Prostate gland (tissue), 2 donors: ENCODE results near the gene CDC25A. TPM values are rescaled to one million over a fixed set of nuclear protein-coding genes. Genes with fewer than 3 reads are reported as not detected.
"Not testable (repeated sequence)": the region's sequence is repeated elsewhere in the genome, so short reads cannot be mapped to it uniquely, and the experiment has no call there.

Experiments used
- DNase-seq: peaks from one replicate; pipeline ENCODE4 v3.0.0-alpha.2; 2019; ENCODE audit warnings: low spot score
- H3K27ac ChIP-seq, 2 donors: fragments of 200-600 bp; sonication (generic); 2 replicates each; pipeline ENCODE4 v1.5.1; 2017 to 2019
- H3K27me3 ChIP-seq: fragments of 200-600 bp; sonication (generic); replicated peaks from 2 replicates; pipeline ENCODE4 v1.5.1; 2019; ENCODE audit not compliant: insufficient read depth
- H3K36me3 ChIP-seq, 2 donors: fragments of 200-600 bp; sonication (generic); 1 replicate in 1 of 2; 2 replicates in 1 of 2; pipeline versions ENCODE4 v1.5.1 to v1.8.1; 2017 to 2019
- H3K4me1 ChIP-seq: fragments of 200-600 bp; sonication (generic); replicated peaks from 2 replicates; pipeline ENCODE4 v1.5.1; 2019
- H3K4me3 ChIP-seq, 2 donors: fragments of 200-600 bp; sonication (generic); 2 replicates each; pipeline ENCODE4 v1.5.1; 2017 to 2019
- H3K9me3 ChIP-seq: fragments of 200-600 bp; sonication (generic); 2 replicates; pipeline ENCODE4 v1.5.1; 2017
- CTCF ChIP-seq, 4 experiments: fragments of 200-600 bp in 2 of 4; fragments of 450-650 bp in 2 of 4; sonication (generic) in 2 of 4; IDR thresholded peaks; 1 replicate in 3 of 4; 2 replicates in 1 of 4; pipeline ENCODE4 v1.5.1; 2016 to 2019; ENCODE audit warnings: antibody characterized with exemption in 4 of 4, mild to moderate bottlenecking in 2 of 4, moderate library complexity in 2 of 4
- POLR2A ChIP-seq: fragments of 450-650 bp; IDR thresholded peaks from one replicate; pipeline ENCODE4 v1.6.1; 2016; ENCODE audit warnings: antibody characterized with exemption, mild to moderate bottlenecking
- POLR2AphosphoS5 ChIP-seq: sonication (generic); formaldehyde crosslinking; IDR thresholded peaks from one replicate; pipeline ENCODE4 v1.6.1; 2017; ENCODE audit warnings: antibody characterized with exemption
- WGBS: methylation state at CpG from one replicate; pipeline ENCODE4 v1.1.5; 2018; 5-methylcytosine and 5-hydroxymethylcytosine counted together
- intact Hi-C: fragments of 100-400 bp; cut with DNase I; formaldehyde crosslinking; loops from one replicate; pipeline ENCODE4 v1.14.2; 2022
- total RNA-seq, 2 donors: library from RNA; depleted of rRNA; stranded (reverse); fragments of >200 nt; gene quantifications; one replicate each; pipeline ENCODE4 v1.1.0, GENCODE V29; 2016

The CDC25A gene
- total RNA-seq, 2 donors from 2014 or later = 9.9 to 32.2 TPM

GRCh38 chr3:48215019-48215418 is 26.8 kb upstream of the CDC25A start:
- 72% methylated on average over 3 of the region's 3 CpGs for WGBS

DNA sequence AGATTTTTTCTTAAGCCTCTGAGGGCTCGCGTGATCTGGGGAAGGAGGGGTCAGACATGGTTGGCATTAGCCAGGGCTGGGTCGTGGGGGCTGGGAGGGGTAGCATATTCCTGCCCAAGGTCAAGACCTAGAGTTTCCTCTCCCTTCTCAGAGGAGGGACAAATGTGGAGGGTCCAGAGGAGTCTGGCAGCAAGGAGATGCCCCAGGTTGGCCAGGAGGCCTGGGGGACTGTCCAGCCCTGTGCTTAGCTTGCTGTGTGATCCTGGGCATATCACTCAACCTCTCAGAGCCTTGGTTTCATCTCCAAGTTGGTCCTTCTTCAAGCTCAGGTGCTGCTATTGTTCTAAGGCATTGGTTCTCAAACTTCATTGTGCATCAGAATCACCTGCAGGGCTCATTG is 26.0 kb upstream of the CDC25A start:
- WGBS = 92% methylated on average over 2 of the region's 3 CpGs
- Histone ChIP-seq H3K36me3 (no peaks in the 10 kb centered on the region), H3K9me3 (no peaks in the 10 kb centered on the region), H3K4me3 (no peak overlapping the region), H3K27ac (no peak overlapping the region), H3K27me3 (no peaks in the 10 kb centered on the region), H3K4me1 (peaks cover 11% of the 10 kb centered on the region)
- intact Hi-C loops = no loop called here
- TF ChIP-seq POLR2A (no peak), CTCF (IDR thresholded peaks at IDR 0.05) (no peak), POLR2AphosphoS5 (no peak)
- DNase-seq = no peak

More at GRCh38 chr3:48215019-48215418, 26.8 kb upstream of the CDC25A start:
- no peak overlapping the region for H3K4me3 ChIP-seq
- TF ChIP-seq CTCF (IDR thresholded peaks at IDR 0.05) (no peak), POLR2A (no peak), POLR2AphosphoS5 (no peak)
- H3K9me3 ChIP-seq = no peaks in the 10 kb centered on the region
- intact Hi-C loops = no loop called here
- H3K36me3 ChIP-seq = no peaks in the 10 kb centered on the region
- peak overlapping the region; percentile 39 to 60 for H3K27ac ChIP-seq
- no peaks in the 10 kb centered on the region for H3K27me3 ChIP-seq
- no peak for DNase-seq
- H3K4me1 ChIP-seq = peaks cover 11% of the 10 kb centered on the region

DNA sequence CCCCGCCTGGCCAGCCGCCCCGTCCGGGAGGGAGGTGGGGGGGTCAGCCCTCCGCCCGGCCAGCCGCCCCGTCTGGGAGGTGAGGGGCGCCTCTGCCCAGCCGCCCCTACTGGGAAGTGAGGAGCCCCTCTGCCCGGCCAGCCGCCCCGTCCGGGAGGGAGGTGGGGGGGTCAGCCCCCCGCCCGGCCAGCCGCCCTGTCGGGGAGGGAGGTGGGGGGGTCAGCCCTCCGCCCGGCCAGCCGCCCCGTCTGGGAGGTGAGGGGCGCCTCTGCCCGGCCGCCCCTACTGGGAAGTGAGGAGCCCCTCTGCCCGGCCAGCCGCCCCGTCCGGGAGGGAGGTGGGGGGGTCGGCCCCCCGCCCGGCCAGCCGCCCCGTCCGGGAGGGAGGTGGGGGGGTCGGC is 23.6 kb upstream of the CDC25A start:
- DNase-seq, H3K27ac ChIP-seq, H3K4me3 ChIP-seq, H3K9me3 ChIP-seq, H3K4me1 ChIP-seq, H3K36me3 ChIP-seq, H3K27me3 ChIP-seq, intact Hi-C loops: not testable (repeated sequence)
- WGBS = no CpG with 5 or more reads among the region's 36 CpGs

GRCh38 chr3:48210534-48210933 is 22.3 kb upstream of the CDC25A start:
- intact Hi-C loops, H3K4me3 ChIP-seq: not testable (repeated sequence)
- 92% methylated on average over 30 of the region's 48 CpGs for WGBS

DNA sequence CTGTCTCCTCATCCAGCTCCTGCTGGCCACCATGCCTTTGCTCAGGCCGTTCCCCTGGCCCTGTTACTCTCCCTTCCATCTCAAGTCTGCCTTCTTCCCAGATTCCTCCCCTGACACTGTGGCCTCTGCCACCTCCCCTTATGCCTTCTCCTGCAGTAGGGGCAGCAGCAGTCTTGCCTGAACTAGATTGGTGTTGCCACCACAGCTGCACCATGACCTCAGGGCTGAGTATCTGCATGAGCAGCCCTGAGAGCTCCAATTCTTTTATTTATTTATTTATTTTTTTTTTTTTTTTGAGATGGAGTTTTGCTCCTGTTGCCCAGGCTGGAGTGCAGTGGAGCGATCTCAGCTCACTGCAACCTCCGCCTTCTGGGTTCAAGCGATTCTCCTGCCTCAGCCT is 21.2 kb upstream of the CDC25A start:
- no peak overlapping the region for H3K27ac ChIP-seq
- 96% methylated on average over 4 of the region's 4 CpGs for WGBS
- DNase-seq = no peak
- no peak overlapping the region for H3K4me3 ChIP-seq
- H3K4me1 ChIP-seq = no peaks in the 10 kb centered on the region
- H3K9me3 ChIP-seq = no peaks in the 10 kb centered on the region
- intact Hi-C loops = no loop called here
- H3K27me3 ChIP-seq = no peaks in the 10 kb centered on the region
- no peak for TF ChIP-seq POLR2AphosphoS5
- no peak for TF ChIP-seq CTCF (IDR thresholded peaks at IDR 0.05)
- no peak for TF ChIP-seq POLR2A
- H3K36me3 ChIP-seq = no peaks in the 10 kb centered on the region

More at GRCh38 chr3:48210534-48210933, 22.3 kb upstream of the CDC25A start:
- DNase-seq, H3K27me3 ChIP-seq, H3K27ac ChIP-seq, H3K9me3 ChIP-seq, H3K4me1 ChIP-seq, H3K36me3 ChIP-seq: not testable (repeated sequence)

- TF ChIP-seq POLR2AphosphoS5 (no peak), POLR2A (no peak), CTCF (IDR thresholded peaks at IDR 0.05) (no peak)
- intact Hi-C loops = no loop called here
- H3K4me3 ChIP-seq = no peak overlapping the region
- 58% methylated on average over 3 of the region's 3 CpGs for WGBS
- no peak overlapping the region for H3K27ac ChIP-seq
- H3K4me1 ChIP-seq = no peaks in the 10 kb centered on the region
- DNase-seq = no peak
- H3K27me3 ChIP-seq = no peaks in the 10 kb centered on the region
- no peaks in the 10 kb centered on the region for H3K9me3 ChIP-seq
- H3K36me3 ChIP-seq = no peaks in the 10 kb centered on the region
Observed at GRCh38 chr3:48208076-48208475, 19.9 kb upstream of the CDC25A start.
